H1 (cell line): ENCODE results near the gene RAI14. TPM values are rescaled to one million over a fixed set of nuclear protein-coding genes. Genes with fewer than 3 reads are reported as not detected.

ENCODE experiments used
- CTCF ChIA-PET: fragments of 300-600 bp; sonication (Branson Sonifier 250); formaldehyde crosslinking; loops from one replicate; lab custom pipeline; 2021; ENCODE audit not compliant: partially characterized antibody; lab: Charles Lee
- POLR2A ChIA-PET: fragments of 300-600 bp; sonication (Branson Sonifier 250); formaldehyde crosslinking; loops from one replicate; lab custom pipeline; 2021; ENCODE audit warnings: inconsistent platforms; ENCODE audit not compliant: partially characterized antibody; lab: Charles Lee
- DNase-seq, 2 experiments: peaks; one replicate each; pipeline versions ENCODE4 v3.0.0 to v3.0.0-alpha.2; 2010 to 2022; ENCODE audit warnings: low spot score in 2 of 2, low read depth in 1 of 2, mixed read lengths in 1 of 2
- FAIRE-seq: peaks from 2 replicates; lab custom pipeline; 2011; peaks lifted over from hg19 to GRCh38; lab: Jason Lieb, UNC
- H2AFZ ChIP-seq: 2 replicates; pipeline ENCODE4 v1.8.1; 2012; ENCODE audit warnings: low read length, inconsistent platforms
- H2AK5ac ChIP-seq: 2 replicates; pipeline ENCODE4 v1.6.1; 2013; ENCODE audit warnings: low read depth, low read length
- H2BK120ac ChIP-seq: replicated peaks from 2 replicates; pipeline ENCODE3; 2013; ENCODE audit warnings: low read depth, low read length, inconsistent platforms
- H2BK12ac ChIP-seq: 2 replicates; pipeline ENCODE4 v1.6.1; 2013; ENCODE audit warnings: low read depth, low read length
- H2BK15ac ChIP-seq: 2 replicates; pipeline ENCODE4 v1.6.1; 2013; ENCODE audit warnings: low read length
- H2BK20ac ChIP-seq: 2 replicates; pipeline ENCODE4 v1.6.1; 2013; ENCODE audit warnings: low read length
- H2BK5ac ChIP-seq: 2 replicates; pipeline ENCODE4 v1.6.1; 2013; ENCODE audit warnings: low read depth, low read length
- H3K14ac ChIP-seq: 2 replicates; pipeline ENCODE4 v1.6.1; 2013; ENCODE audit warnings: inconsistent platforms; ENCODE audit not compliant: insufficient read length
- H3K18ac ChIP-seq: 2 replicates; pipeline ENCODE4 v1.6.1; 2013; ENCODE audit warnings: low read length; ENCODE audit errors: extremely low read depth
- H3K23ac ChIP-seq: 2 replicates; pipeline ENCODE4 v1.6.1; 2013; ENCODE audit warnings: inconsistent platforms; ENCODE audit not compliant: insufficient read length
- H3K23me2 ChIP-seq: 2 replicates; pipeline ENCODE4 v1.6.1; 2013; ENCODE audit warnings: low read depth, low read length
- H3K27ac ChIP-seq: 2 replicates; pipeline ENCODE4 v1.6.1; 2011; ENCODE audit warnings: low read depth, low read length, inconsistent platforms
- H3K27me3 ChIP-seq, 4 experiments: replicated peaks in 1 of 4; 1 replicate in 1 of 4; 2 replicates in 3 of 4; pipeline versions ENCODE4 v1.6.1 to v1.8.1; 2011 to 2013; ENCODE audit warnings: low read length in 3 of 4, mild to moderate bottlenecking in 3 of 4, inconsistent platforms in 2 of 4, mixed read lengths in 2 of 4, moderate library complexity in 1 of 4; ENCODE audit not compliant: control insufficient read depth in 3 of 4, insufficient read depth in 3 of 4; ENCODE audit errors: extremely low read depth in 1 of 4
- H3K36me3 ChIP-seq, 4 experiments: 2 replicates each; pipeline versions ENCODE4 v1.6.1 to v1.8.1; 2011 to 2013; ENCODE audit warnings: mild to moderate bottlenecking in 4 of 4, low read length in 3 of 4, moderate library complexity in 2 of 4, control low read depth in 1 of 4, inconsistent platforms in 1 of 4; ENCODE audit not compliant: insufficient read depth in 4 of 4, control insufficient read depth in 2 of 4
- H3K4ac ChIP-seq: replicated peaks from 2 replicates; pipeline ENCODE3; 2013; ENCODE audit warnings: low read length, low read depth, mixed read lengths, inconsistent platforms; ENCODE audit not compliant: insufficient read length
- H3K4me1 ChIP-seq, 4 experiments: replicated peaks in 1 of 4; 1 replicate in 1 of 4; 2 replicates in 3 of 4; pipeline versions ENCODE4 v1.6.1 to v1.8.1; 2011 to 2013; ENCODE audit warnings: low read length in 3 of 4, inconsistent platforms in 2 of 4, mixed read lengths in 1 of 4; ENCODE audit not compliant: insufficient read depth in 4 of 4, control insufficient read depth in 3 of 4
- H3K4me2 ChIP-seq, 2 experiments: 2 replicates each; pipeline versions ENCODE4 v1.6.1 to v1.8.1; 2011 to 2013; ENCODE audit warnings: low read depth in 2 of 2, low read length in 2 of 2, control low read depth in 1 of 2, inconsistent platforms in 1 of 2, mild to moderate bottlenecking in 1 of 2; ENCODE audit not compliant: insufficient read depth in 1 of 2
- H3K4me3 ChIP-seq, 4 experiments: fragments of 200-600, 300-600 bp in 1 of 4; sonication (generic), shearing (Covaris generic), sonication (Bioruptor Twin) in 1 of 4; 2 replicates each; pipeline versions ENCODE4 v1.5.1 to v1.8.1; 2011 to 2016; ENCODE audit warnings: low read length in 4 of 4, low read depth in 3 of 4, control low read depth in 2 of 4, inconsistent platforms in 2 of 4, mild to moderate bottlenecking in 2 of 4, mixed read lengths in 1 of 4, moderate library complexity in 1 of 4; ENCODE audit not compliant: insufficient read depth in 2 of 4; ENCODE audit errors: extremely low read depth in 1 of 4
- H3K56ac ChIP-seq: replicated peaks from 2 replicates; pipeline ENCODE3; 2013; ENCODE audit warnings: low read depth, mild to moderate bottlenecking, mixed read lengths, low read length, inconsistent platforms; ENCODE audit not compliant: insufficient read length
- H3K79me1 ChIP-seq: 2 replicates; pipeline ENCODE4 v1.6.1; 2013; ENCODE audit warnings: low read depth, low read length, control low read depth
- H3K79me2 ChIP-seq, 2 experiments: 2 replicates each; pipeline versions ENCODE4 v1.6.1 to v1.8.1; 2012 to 2013; ENCODE audit warnings: low read length in 2 of 2, mild to moderate bottlenecking in 2 of 2, inconsistent platforms in 1 of 2; ENCODE audit not compliant: insufficient read depth in 2 of 2, control insufficient read depth in 1 of 2
- H3K9ac ChIP-seq, 4 experiments: replicated peaks in 1 of 4; 1 replicate in 1 of 4; 2 replicates in 3 of 4; pipeline versions ENCODE4 v1.6.1 to v1.8.1; 2011 to 2013; ENCODE audit warnings: low read depth in 3 of 4, low read length in 3 of 4, control low read depth in 2 of 4, mild to moderate bottlenecking in 2 of 4, moderate library complexity in 2 of 4, inconsistent platforms in 1 of 4; ENCODE audit errors: extremely low read depth in 1 of 4
- H3K9me3 ChIP-seq, 2 experiments: 2 replicates each; pipeline versions ENCODE4 v1.6.1 to v1.8.1; 2012 to 2013; ENCODE audit warnings: mild to moderate bottlenecking in 2 of 2, moderate library complexity in 2 of 2, control low read depth in 1 of 2, inconsistent platforms in 1 of 2, low read depth in 1 of 2, low read length in 1 of 2, mixed read lengths in 1 of 2; ENCODE audit not compliant: insufficient read depth in 2 of 2
- H4K20me1 ChIP-seq, 2 experiments: replicated peaks in 1 of 2; 2 replicates each; pipeline versions ENCODE3 to v1.8.1; 2011 to 2013; ENCODE audit warnings: inconsistent platforms in 2 of 2, low read length in 2 of 2, mild to moderate bottlenecking in 1 of 2; ENCODE audit not compliant: insufficient read depth in 2 of 2, control insufficient read depth in 1 of 2
- H4K5ac ChIP-seq: 2 replicates; pipeline ENCODE4 v1.6.1; 2013; ENCODE audit warnings: low read length, low read depth, mixed read lengths, inconsistent platforms; ENCODE audit not compliant: insufficient read length
- H4K8ac ChIP-seq: 2 replicates; pipeline ENCODE4 v1.8.0; 2013; ENCODE audit warnings: mild to moderate bottlenecking, moderate library complexity, low read length, inconsistent platforms; ENCODE audit not compliant: insufficient read depth; ENCODE audit errors: extremely low read depth
- H4K91ac ChIP-seq: replicated peaks from 2 replicates; pipeline ENCODE3; 2013; ENCODE audit warnings: low read length, mixed read lengths, inconsistent platforms; ENCODE audit not compliant: insufficient read length
- ASH2L ChIP-seq: fragments of 200-600, 300-600 bp; sonication (generic); IDR thresholded peaks from one replicate; pipeline ENCODE4 v1.7.1; 2017; ENCODE audit warnings: low read length
- ATF2 ChIP-seq: IDR thresholded peaks from 2 replicates; pipeline ENCODE4 v1.6.1; 2012; ENCODE audit warnings: low read length, inconsistent platforms
- BRCA1 ChIP-seq: IDR thresholded peaks from 2 replicates; pipeline ENCODE4 v1.6.1; 2012; ENCODE audit warnings: low read depth, low read length, improper control_type of control experiment
- CTCF ChIP-seq, 3 experiments: IDR thresholded peaks; 1 replicate in 2 of 3; 2 replicates in 1 of 3; pipeline versions ENCODE4 v1.5.1 to v1.6.1; 2011; ENCODE audit warnings: low read length in 3 of 3, mild to moderate bottlenecking in 3 of 3, inconsistent platforms in 2 of 3, low read depth in 1 of 3, moderate library complexity in 1 of 3; ENCODE audit not compliant: insufficient read depth in 1 of 3; ENCODE audit errors: control extremely low read depth in 1 of 3
- EP300 ChIP-seq, 2 experiments: IDR thresholded peaks; 1 replicate in 1 of 2; 2 replicates in 1 of 2; pipeline ENCODE4 v1.6.1; 2011 to 2012; ENCODE audit warnings: low read depth in 2 of 2, low read length in 2 of 2, mild to moderate bottlenecking in 2 of 2, borderline replicate concordance in 1 of 2, inconsistent platforms in 1 of 2, moderate library complexity in 1 of 2
- KDM1A ChIP-seq: fragments of 200-600, 300-600 bp; sonication (generic); IDR thresholded peaks from 2 replicates; pipeline ENCODE4 v1.7.1; 2016; ENCODE audit warnings: mild to moderate bottlenecking, low read length, borderline replicate concordance
- NRF1 ChIP-seq: IDR thresholded peaks from 2 replicates; pipeline ENCODE4 v1.6.1; 2011; ENCODE audit warnings: mild to moderate bottlenecking, low read depth, low read length, improper control_type of control experiment
- TBP ChIP-seq: IDR thresholded peaks from 2 replicates; pipeline ENCODE4 v1.6.1; 2011; ENCODE audit warnings: low read depth, low read length, improper control_type of control experiment
- TCF12 ChIP-seq: IDR thresholded peaks from 2 replicates; pipeline ENCODE4 v1.6.1; 2011; ENCODE audit warnings: low read depth, mild to moderate bottlenecking, low read length
- TEAD4 ChIP-seq: IDR thresholded peaks from 2 replicates; pipeline ENCODE4 v1.6.1; 2012; ENCODE audit warnings: low read depth, low read length, inconsistent platforms, mixed read lengths
- WGBS, 2 experiments: shearing (Covaris generic) in 1 of 2; methylation state at CpG; one replicate each; pipeline versions ENCODE4 v1.1.6 to v1.1.7; 2013 to 2015; ENCODE audit warnings: low lambda C conversion rate in 2 of 2, mixed read lengths in 2 of 2, inconsistent platforms in 1 of 2, low coverage in 1 of 2, missing lambda C conversion rate in 1 of 2; ENCODE audit not compliant: insufficient replicate concordance in 2 of 2, insufficient coverage in 1 of 2, insufficient read length in 1 of 2; ENCODE audit errors: extremely low coverage in 1 of 2, missing lambda C conversion rate in 1 of 2; 5-methylcytosine and 5-hydroxymethylcytosine counted together
- polyA plus RNA-seq, 7 experiments: library from polyadenylated mRNA; depleted of rRNA in 3 of 7; stranded (reverse) in 5 of 7; unstranded in 2 of 7; fragments of >200 nt in 5 of 7; fragments of 200-250 nt in 2 of 7; gene quantifications; 1 replicate in 5 of 7; 2 replicates in 1 of 7; 4 replicates in 1 of 7; pipeline versions ENCODE4 v1.2.1 to v1.2.3, GENCODE V29; 2011 to 2013; ENCODE audit warnings: missing spikeins in 2 of 7, mixed read lengths in 2 of 7
- total RNA-seq: library from RNA; stranded (reverse); fragmentation: NEBNext Ultra II Directional; extraction: Animal tissue kit (Norgen Biotek cat#: 25700); gene quantifications from 2 replicates; pipeline ENCODE4 v1.2.1, GENCODE V29; 2021

Gene RAI14
- total and polyA plus RNA-seq, 2 of the 8 experiments (the other 6 are each of a cell fraction or from before 2014, with no cell fraction given), result 48.4 to 210 TPM

- CTCF ChIA-PET, result interaction anchor here (1.0 to 1.6 kb wide), 2 partner anchors 11 to 61 kb away, joined by 3 read pairs; no protein-coding TSS in a partner anchor
- TF ChIP-seq TCF12 (no peak), BRCA1 (no peak), KDM1A (no peak), TEAD4 (no peak), CTCF (IDR thresholded peaks at IDR 0.05; ENCODE audit: control extremely low read depth in 1 of 3, insufficient read depth in 1 of 3, low read depth in 1 of 3, low read length in 3 of 3) (no peak), TBP (no peak), EP300 (IDR thresholded peaks at IDR 0.05; ENCODE audit: borderline replicate concordance in 1 of 2, low read depth in 2 of 2, low read length in 2 of 2) (no peak), NRF1 (no peak), ASH2L (no peak), ATF2 (no peak)
These were observed 68.6 kb downstream of the RAI14 start for GRCh38 chr5:34724741-34725140.

More at GRCh38 chr5:34724741-34725140, 68.6 kb downstream of the RAI14 start:
- no peak overlapping the region for H3K9ac ChIP-seq
- POLR2A ChIA-PET, result interaction anchor here (1.9 kb wide), 1 partner anchor 11 kb away, joined by 6 read pairs; no protein-coding TSS in a partner anchor
- H3K27ac ChIP-seq, result no peak overlapping the region
- no peak overlapping the region for H4K5ac ChIP-seq
- no peak for DNase-seq
- no peak overlapping the region for H3K56ac ChIP-seq
- H3K4me3 ChIP-seq, result no peak overlapping the region
- no peak overlapping the region for H2BK15ac ChIP-seq
- H3K18ac ChIP-seq, result no peak overlapping the region
- no peak overlapping the region for H4K91ac ChIP-seq
- no peaks in the 10 kb centered on the region; the same call in 1 of the 2 replicates for H3K79me1 ChIP-seq
- H2AK5ac ChIP-seq, result no peak overlapping the region
- H2BK5ac ChIP-seq, result no peak overlapping the region
- H3K14ac ChIP-seq, result no peak overlapping the region
- H3K4ac ChIP-seq, result no peak overlapping the region
- no peaks in the 10 kb centered on the region for H3K4me1 ChIP-seq
- H2BK120ac ChIP-seq, result no peak overlapping the region
- H2BK12ac ChIP-seq, result no peak overlapping the region
- no peak for FAIRE-seq
- 79% methylated on average over 1 of the region's 1 CpG; no CpG with 5 or more reads in 1 of the 2 experiments for WGBS, 2 experiments
- no peak overlapping the region for H4K8ac ChIP-seq
- H3K9me3 ChIP-seq, result peaks cover 15 to 21% of the 10 kb centered on the region in 2 experiments
- no peaks in the 10 kb centered on the region for H3K23me2 ChIP-seq
- H2AFZ ChIP-seq, result no peak overlapping the region
- peaks cover 0 to 19% (median 7%) of the 10 kb centered on the region in 4 experiments; a peak in 4 of 8 replicates for H3K36me3 ChIP-seq
- H3K23ac ChIP-seq, result no peak overlapping the region
- H3K27me3 ChIP-seq, result no peaks in the 10 kb centered on the region
- no peaks in the 10 kb centered on the region for H4K20me1 ChIP-seq
- H3K79me2 ChIP-seq, result peaks cover 0 to 95% of the 10 kb centered on the region in 2 experiments
- no peak overlapping the region for H2BK20ac ChIP-seq
- H3K4me2 ChIP-seq, result no peak overlapping the region
